ENCODE data around the gene SLC38A3. TPM values are rescaled to one million over a fixed set of nuclear protein-coding genes. Genes with fewer than 3 reads are reported as not detected.

The SLC38A3 gene
- polyA plus RNA-seq, 1 experiment = 0.06 TPM

- Histone ChIP-seq H3K4me3 (ENCODE audit: low read depth, low read length) (no peak overlapping the region), H3K27me3 (ENCODE audit: control insufficient read depth, insufficient read depth, low read length) (no peaks in the 10 kb centered on the region), H3K9me3 (ENCODE audit: control insufficient read depth, insufficient read depth, low read length) (no peaks in the 10 kb centered on the region; the same call in 1 of the 2 replicates), H3K27ac (ENCODE audit: low read depth, low read length) (peak overlapping the region; percentile 39)
- TF ChIP-seq CTCF (IDR thresholded peaks at IDR 0.05; ENCODE audit: low read depth, low read length) = no peak
- DNase-seq (ENCODE audit: low read depth, low spot score) = no peak
- POLR2A ChIA-PET = no interaction called here
- CTCF ChIA-PET = interaction anchor here (0.6 to 1.7 kb wide), 2 partner anchors 8 to 28 kb away, joined by 6 to 8 read pairs; no protein-coding TSS in a partner anchor
Measured at GRCh38 chr3:50254577-50255250, 49.6 kb downstream of the SLC38A3 start.

GRCh38 chr3:50255251-50255615, 50.2 kb downstream of the SLC38A3 start:
- Histone ChIP-seq H3K27me3 (ENCODE audit: control insufficient read depth, insufficient read depth, low read length) (no peaks in the 10 kb centered on the region), H3K9me3 (ENCODE audit: control insufficient read depth, insufficient read depth, low read length) (no peaks in the 10 kb centered on the region; the same call in 1 of the 2 replicates), H3K4me3 (ENCODE audit: low read depth, low read length) (no peak overlapping the region), H3K27ac (ENCODE audit: low read depth, low read length) (peak overlapping the region; percentile 39)
- ChIA-PET CTCF (interaction anchor here (0.6 to 1.9 kb wide), 5 partner anchors 9 to 583 kb away, joined by 4 to 8 read pairs (median 6); no protein-coding TSS in a partner anchor), POLR2A (no interaction called here)
- no peak for DNase-seq (ENCODE audit: low read depth, low spot score)
- TF ChIP-seq CTCF (IDR thresholded peaks at IDR 0.05; ENCODE audit: low read depth, low read length) = no peak

GRCh38 chr3:50256978-50257890, 52.2 kb downstream of the SLC38A3 start:
- POLR2A ChIA-PET = interaction anchor here (1.1 kb wide), 1 partner anchor 12 kb away, joined by 3 read pairs; the partner anchor contains the start of gene SEMA3B
- DNase-seq (ENCODE audit: low read depth, low spot score) = no peak

GRCh38 chr3:50258029-50258680, 53.1 kb downstream of the SLC38A3 start:
- CTCF ChIA-PET = interaction anchor here (0.6 to 4.8 kb wide), 9 partner anchors 8 to 161 kb away, joined by 3 to 35 read pairs (median 6); no protein-coding TSS in a partner anchor
- POLR2A ChIA-PET = interaction anchor here (0.6 kb wide), 1 partner anchor 63 kb away, joined by 5 read pairs; no protein-coding TSS in a partner anchor

More at GRCh38 chr3:50256978-50257890, 52.2 kb downstream of the SLC38A3 start:
- CTCF ChIA-PET = interaction anchor here (0.6 to 4.8 kb wide), 9 partner anchors 7 to 69 kb away, joined by 3 to 35 read pairs (median 6); no protein-coding TSS in a partner anchor
- Histone ChIP-seq H3K27ac (ENCODE audit: low read depth, low read length) (no peak overlapping the region), H3K9me3 (ENCODE audit: control insufficient read depth, insufficient read depth, low read length) (no peaks in the 10 kb centered on the region; the same call in 1 of the 2 replicates), H3K4me3 (ENCODE audit: low read depth, low read length) (no peak overlapping the region), H3K27me3 (ENCODE audit: control insufficient read depth, insufficient read depth, low read length) (no peaks in the 10 kb centered on the region)
- peak; percentile 64 for TF ChIP-seq CTCF (IDR thresholded peaks at IDR 0.05; ENCODE audit: low read depth, low read length)

More at GRCh38 chr3:50258029-50258680, 53.1 kb downstream of the SLC38A3 start:
- no peak for DNase-seq (ENCODE audit: low read depth, low spot score)
- no peaks in the 10 kb centered on the region; the same call in 1 of the 2 replicates for H3K9me3 ChIP-seq (ENCODE audit: control insufficient read depth, insufficient read depth, low read length)
- H3K4me3 ChIP-seq (ENCODE audit: low read depth, low read length) = no peak overlapping the region
- no peak for TF ChIP-seq CTCF (IDR thresholded peaks at IDR 0.05; ENCODE audit: low read depth, low read length)
- no peak overlapping the region for H3K27ac ChIP-seq (ENCODE audit: low read depth, low read length)
- H3K27me3 ChIP-seq (ENCODE audit: control insufficient read depth, insufficient read depth, low read length) = no peaks in the 10 kb centered on the region
